HG02943 (cell line): ENCODE measurements around the gene TMEM175.

ENCODE experiments used
- ATAC-seq: cut with Tn5 transposase; IDR thresholded peaks from one replicate; pipeline ENCODE4 v1.9.1; 2021; ENCODE audit warnings: mild to moderate bottlenecking, low read depth, moderate library complexity; ENCODE audit not compliant: unreplicated experiment

The TMEM175 gene

DNA sequence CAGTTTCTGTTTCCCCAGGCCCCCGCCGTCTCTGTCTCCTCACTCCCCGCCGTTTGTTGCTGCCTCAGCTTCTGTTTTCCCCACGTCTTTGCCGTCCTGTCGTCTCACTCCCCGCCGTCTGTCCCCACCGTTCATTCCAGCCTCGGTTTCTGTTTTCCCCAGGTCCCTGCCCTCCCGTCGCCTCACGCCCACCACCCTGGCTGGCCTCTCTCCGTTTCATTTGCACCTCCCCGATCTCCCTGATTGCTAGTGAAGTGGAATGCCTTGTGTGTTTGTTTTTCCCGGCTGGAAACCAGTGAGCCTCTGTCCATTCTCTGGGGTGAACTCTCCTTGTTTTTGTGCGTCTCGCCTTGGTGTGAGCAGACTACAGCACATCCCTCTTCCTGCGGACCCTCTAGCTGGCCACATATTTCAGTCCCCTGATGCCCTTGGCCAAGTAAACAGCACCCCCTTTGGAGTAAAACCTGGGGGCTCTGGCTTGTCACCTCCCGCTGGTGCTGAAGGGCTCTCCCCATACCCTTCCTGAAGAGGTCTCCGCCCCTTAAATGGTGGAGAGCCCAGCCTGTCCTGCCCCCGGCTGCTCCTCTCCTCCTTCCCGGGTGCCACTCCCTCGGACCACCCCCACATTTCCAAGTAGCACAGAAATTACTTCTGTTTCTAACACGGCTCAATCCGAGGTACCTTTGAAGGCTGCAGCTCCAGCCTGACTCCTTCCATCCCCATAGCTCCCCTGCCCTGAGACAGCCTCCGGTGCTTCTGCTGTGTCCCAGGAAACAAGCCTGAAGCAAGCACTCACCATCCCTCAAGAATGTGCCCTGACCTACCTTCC, 13.2 kb downstream of the TMEM175 start:
- no peak for ATAC-seq

DNA sequence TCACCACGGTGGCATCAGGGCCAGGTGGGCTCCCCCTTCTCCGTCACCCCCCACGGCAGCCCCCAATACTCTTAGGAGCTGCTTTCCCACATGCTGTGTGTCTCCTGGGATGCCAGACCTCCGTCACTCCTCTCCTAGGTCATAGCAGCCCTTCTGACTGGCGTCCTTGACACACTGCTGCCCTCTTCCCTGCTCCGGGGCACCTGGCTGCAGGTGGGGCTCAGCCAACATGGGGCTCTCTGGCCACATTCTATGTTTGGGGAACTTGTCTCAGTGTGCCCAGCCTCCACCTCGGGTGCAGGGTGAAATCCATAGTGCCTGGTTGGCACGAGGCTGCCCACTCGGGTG, 13.8 kb downstream of the TMEM175 start:
- no peak for ATAC-seq

GRCh38 chr4:946517-947471, 14.5 kb downstream of the TMEM175 start:
- no peak for ATAC-seq

- ATAC-seq, result no peak
Observed at GRCh38 chr4:947491-947971, 15.3 kb downstream of the TMEM175 start.

DNA sequence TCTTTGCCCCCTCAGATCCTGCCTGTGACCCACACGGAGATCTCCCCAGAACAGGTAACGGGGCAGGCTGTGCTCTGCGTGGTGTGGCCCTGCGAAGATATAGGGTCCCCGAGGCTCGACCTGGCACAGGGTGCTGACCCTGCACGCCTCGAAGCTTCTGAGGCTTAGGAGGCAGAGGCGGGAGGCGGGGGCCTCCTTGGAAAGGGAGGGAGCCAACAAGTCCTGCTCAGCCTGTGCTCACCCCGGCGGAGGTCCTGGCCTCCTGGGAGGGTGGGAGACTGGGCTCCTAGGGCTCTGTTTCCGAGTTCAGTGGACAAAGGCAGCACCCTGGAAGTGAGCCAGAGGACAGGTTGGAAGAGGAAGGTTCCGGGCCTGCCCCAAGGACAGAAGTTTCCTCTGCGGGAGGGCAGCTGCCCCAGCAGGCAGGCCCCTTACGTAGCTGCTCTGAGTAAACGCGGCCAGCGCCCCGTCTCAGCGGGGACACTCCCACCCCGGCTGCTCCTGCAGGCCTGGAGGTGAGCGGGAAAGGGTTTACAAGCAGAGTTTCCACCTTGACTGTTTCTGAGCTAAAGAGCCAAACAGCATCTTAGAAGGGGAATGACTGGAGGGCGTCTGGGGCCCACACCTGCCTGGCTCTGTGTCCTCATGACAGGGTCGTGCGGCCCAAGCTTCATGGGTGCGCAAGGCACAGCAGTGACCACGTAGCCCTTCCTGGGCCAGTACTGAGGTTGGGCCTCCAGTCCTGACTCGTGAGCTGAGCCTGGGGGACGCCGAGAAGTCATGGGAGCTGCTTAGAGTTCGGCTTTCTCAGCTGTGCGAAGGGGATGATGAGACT, 16.1 kb downstream of the TMEM175 start:
- ATAC-seq, result no peak

GRCh38 chr4:948936-949300, 16.7 kb downstream of the TMEM175 start:
- no peak for ATAC-seq

DNA sequence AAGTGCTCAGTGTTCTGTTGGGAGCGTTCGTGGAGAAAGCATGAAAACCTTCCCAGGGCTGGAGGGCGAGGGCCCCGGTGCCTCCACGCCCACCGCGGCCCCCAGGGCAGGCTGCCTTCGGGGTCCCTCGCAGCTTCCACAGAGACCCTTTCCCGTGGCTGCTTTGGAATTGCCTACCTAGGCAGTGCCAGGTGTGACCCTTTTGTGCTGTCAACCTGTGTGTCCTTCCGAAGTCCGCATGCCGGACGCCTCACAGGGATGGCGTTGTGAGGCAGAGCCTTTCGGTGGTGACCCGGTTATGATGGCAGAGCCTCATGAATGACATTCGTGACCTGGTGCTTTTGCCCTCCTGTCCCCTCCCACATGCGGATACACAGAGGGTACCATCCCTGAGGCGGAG, 17.4 kb downstream of the TMEM175 start:
- no peak for ATAC-seq

DNA sequence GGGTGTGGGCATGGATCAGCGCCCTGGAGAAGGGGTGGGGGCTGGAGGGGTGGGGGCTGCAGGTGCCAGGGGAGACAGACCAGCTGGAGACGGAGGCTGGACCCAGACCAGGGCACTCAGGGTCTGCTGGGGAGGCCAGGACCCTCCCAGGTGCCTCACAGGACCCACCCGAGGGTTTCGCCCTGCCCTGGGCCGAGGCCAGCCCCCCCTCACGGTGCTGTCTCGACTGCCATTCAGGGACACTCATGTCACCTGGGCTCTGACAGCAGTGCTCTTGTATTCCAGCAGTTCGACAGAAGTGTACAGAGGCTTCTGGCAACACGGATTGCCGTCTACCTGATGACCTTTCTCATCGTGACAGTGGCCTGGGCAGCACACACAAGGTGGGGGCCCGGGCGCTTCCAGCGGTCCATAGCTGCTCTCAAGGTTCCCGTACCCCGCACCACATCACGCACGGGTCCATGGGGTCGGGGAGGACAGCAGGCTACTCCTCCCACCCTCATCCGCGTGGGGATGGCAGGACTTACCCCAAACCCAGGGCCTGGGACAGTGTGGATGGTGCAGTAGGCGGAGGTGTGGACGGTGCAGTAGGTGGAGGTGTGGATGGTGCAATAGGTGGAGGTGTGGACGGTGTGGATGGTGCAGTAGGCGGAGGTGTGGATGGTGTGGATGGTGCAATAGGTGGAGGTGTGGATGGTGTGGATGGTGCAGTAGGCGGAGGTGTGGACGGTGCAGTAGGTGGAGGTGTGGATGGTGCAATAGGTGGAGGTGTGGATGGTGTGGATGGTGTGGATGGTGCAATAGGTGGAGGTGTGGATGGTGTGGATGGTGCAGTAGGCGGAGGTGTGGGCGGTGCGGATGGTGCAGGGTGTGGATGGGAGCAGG, 18.1 kb downstream of the TMEM175 start:
- ATAC-seq, result no peak

- ATAC-seq, result no peak
Observed at GRCh38 chr4:951186-951585, 18.9 kb downstream of the TMEM175 start.

GRCh38 chr4:951594-952468, 19.6 kb downstream of the TMEM175 start:
- ATAC-seq, result no peak

DNA sequence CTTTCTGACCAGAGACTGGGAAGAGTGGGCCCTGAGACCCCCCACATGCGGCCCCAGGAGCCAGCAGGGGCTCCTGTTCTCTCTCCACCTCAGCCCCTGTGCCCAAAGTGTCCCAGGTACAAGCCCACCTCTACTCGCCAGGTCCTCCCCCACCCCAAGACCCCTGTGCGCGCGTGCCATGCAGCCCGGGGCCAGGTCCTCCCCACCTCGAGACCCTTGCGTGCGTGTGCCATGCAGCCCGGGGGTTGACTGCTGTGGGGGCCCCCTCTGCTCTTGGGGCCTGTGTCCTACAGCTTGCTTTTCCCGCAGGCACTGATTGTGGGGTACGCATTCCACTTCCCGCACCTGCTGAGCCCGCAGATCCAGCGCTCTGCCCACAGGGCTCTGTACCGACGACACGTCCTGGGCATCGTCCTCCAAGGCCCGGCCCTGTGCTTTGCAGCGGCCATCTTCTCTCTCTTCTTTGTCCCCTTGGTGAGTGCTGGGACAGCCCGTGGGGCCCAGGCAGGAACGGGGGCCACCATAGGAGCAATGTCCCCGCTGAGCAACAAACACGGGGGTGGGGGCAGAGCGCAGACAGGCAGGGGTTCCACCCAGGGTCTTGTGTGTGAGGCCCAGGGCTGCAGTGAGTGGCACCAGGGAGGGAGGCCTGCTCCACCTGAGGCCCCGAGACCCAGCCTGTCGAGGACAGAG, 20.8 kb downstream of the TMEM175 start:
- no peak for ATAC-seq

DNA sequence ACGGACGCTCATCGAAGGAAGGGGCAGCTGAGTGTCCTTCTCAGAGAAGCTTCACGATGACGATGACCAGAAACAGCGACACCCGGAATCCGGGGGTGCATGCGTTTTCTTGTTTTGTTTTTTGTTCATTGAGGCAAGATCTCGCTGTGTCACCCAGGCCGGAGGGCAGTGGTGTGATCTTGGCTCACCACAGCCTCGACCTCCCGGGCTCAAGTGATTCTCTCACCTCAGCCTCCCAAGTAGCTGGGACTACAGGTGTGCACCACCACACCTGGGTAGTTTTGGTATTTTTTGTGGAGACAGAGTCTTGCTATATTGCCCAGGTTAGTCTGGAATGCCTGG, 21.3 kb downstream of the TMEM175 start:
- ATAC-seq, result no peak

GRCh38 chr4:954211-955020, 22.2 kb downstream of the TMEM175 start:
- ATAC-seq, result no peak

DNA sequence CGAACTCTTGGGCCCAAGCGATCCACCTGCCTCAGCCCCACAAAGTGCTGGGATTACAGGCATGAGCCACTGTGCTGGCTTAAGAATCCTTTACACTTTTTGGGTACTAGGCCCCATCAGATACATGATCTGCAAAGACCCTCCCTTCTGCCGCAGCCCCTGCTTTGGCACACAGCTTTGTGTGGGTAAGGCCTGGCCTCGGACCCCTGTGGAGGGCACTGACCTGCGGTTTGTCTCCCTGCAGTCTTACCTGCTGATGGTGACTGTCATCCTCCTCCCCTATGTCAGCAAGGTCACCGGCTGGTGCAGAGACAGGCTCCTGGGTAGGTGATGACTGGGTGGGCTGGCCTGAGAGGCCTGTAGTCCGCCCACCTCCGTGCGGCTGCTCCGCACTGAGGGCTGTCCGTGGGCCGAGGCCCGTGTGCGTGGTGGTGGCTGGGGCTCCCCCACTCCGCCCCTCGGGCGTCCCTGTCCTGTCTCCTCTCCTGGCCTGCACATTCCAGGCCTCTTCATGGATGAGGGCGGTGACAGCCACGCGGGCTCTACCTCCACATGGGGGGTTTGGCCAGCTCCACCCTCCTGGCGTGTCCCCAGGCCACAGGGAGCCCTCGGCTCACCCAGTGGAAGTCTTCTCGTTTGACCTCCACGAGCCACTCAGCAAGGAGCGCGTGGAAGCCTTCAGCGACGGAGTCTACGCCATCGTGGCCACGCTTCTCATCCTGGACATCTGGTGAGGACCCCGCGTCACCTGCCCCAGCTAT, 23.1 kb downstream of the TMEM175 start:
- no peak for ATAC-seq

DNA sequence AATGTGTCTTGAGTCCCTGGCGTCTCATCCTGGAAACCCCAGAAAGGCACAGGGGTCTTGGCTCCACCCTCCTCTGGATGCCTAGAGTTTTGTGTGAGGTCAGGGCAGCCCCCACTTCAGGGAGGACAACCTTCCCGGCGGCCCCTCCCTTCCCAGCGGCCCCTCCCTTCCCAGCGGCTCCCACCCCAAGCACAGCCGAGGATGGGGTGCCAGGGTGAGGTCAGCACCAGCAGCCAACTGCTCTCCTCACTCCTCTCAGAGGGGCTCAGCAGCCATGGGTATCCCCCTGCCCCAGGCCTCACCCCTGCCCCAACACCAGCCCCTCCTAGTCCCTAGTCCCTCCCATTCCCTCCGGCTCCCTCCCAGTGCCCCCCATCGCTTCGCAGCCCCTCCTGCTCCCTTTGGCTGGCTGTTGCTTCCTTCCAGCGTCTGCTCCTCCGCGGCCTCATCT, 23.7 kb downstream of the TMEM175 start:
- ATAC-seq, result no peak

DNA sequence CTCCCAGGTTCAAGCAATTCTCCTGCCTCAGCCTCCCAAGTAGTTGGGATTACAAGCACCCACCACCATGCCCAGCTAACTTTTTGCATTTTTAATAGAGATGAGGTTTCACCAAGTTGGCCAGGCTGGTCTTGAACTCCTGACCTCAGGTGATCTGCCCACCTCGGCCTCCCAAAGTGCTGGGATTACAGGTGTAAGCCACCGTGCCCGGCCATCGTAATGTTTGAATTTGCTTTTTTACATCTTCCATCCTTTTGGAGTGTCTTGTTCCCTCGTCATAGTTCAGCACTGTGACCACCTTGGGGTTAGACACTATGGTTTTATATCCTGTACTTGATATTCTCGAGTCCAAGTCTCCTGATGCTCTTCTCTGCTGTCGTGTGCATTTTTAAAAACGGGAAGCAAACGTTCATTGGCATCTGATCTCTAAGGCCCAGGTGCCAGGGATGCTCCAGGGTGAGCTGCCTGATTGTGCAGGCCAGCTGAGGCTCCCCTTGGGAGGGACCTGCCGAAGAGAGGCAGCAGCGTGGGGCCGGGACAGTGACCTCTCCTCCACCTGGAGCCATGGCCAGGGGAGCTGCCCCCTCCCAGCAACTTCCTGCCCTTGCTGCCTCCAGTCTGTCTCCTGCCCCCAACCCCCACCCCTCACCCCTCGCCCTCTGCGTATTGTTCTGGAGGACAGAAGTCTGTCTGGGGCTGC, 24.4 kb downstream of the TMEM175 start:
- no peak for ATAC-seq
